Spleen (tissue), 11 donors: ENCODE results near the gene EPAS1. TPM values are rescaled to one million over a fixed set of nuclear protein-coding genes. Genes with fewer than 3 reads are reported as not detected.

ENCODE experiments used
- DNase-seq: peaks from one replicate; pipeline ENCODE4 v3.0.0-alpha.2; 2020
- H3K27ac ChIP-seq, 8 donors: fragments of 200-600 bp; sonication (generic) in 7 of 8; 1 replicate in 4 of 8; 2 replicates in 4 of 8; pipeline versions ENCODE4 v1.5.0 to v1.8.0; 2016 to 2021; ENCODE audit warnings: inconsistent platforms in 4 of 8, mild to moderate bottlenecking in 4 of 8, moderate library complexity in 1 of 8
- H3K27me3 ChIP-seq, 7 donors: fragments of 200-600 bp; sonication (generic) in 6 of 7; replicated peaks in 1 of 7; 1 replicate in 4 of 7; 2 replicates in 3 of 7; pipeline versions ENCODE4 v1.5.0 to v1.8.0; 2016 to 2021; ENCODE audit warnings: inconsistent platforms in 3 of 7, mild to moderate bottlenecking in 1 of 7
- H3K36me3 ChIP-seq, 6 donors: fragments of 200-600 bp; sonication (generic) in 5 of 6; 1 replicate in 4 of 6; 2 replicates in 2 of 6; pipeline versions ENCODE4 v1.5.0 to v1.8.0; 2016 to 2021; ENCODE audit warnings: inconsistent platforms in 2 of 6
- H3K4me1 ChIP-seq, 6 donors: fragments of 200-600 bp; sonication (generic) in 5 of 6; 1 replicate in 3 of 6; 2 replicates in 3 of 6; pipeline versions ENCODE4 v1.5.0 to v1.8.0; 2016 to 2021; ENCODE audit warnings: inconsistent platforms in 3 of 6
- H3K4me3 ChIP-seq, 8 donors: fragments of 200-600 bp; sonication (generic) in 7 of 8; 1 replicate in 4 of 8; 2 replicates in 4 of 8; pipeline versions ENCODE4 v1.5.0 to v1.8.0; 2016 to 2021; ENCODE audit warnings: inconsistent platforms in 4 of 8, mild to moderate bottlenecking in 4 of 8, moderate library complexity in 2 of 8
- H3K9me3 ChIP-seq, 8 donors: fragments of 200-600 bp; sonication (generic) in 7 of 8; 1 replicate in 4 of 8; 2 replicates in 4 of 8; pipeline versions ENCODE4 v1.5.0 to v1.8.0; 2016 to 2021; ENCODE audit warnings: inconsistent platforms in 4 of 8
- POLR2A ChIP-seq, 3 donors: fragments of 450-650 bp; IDR thresholded peaks; one replicate each; pipeline ENCODE4 v1.5.1; 2017; ENCODE audit warnings: antibody characterized with exemption in 3 of 3, mild to moderate bottlenecking in 1 of 3
- POLR2AphosphoS5 ChIP-seq, 3 donors: sonication (generic); formaldehyde crosslinking; IDR thresholded peaks; one replicate each; pipeline ENCODE4 v1.5.1; 2017; ENCODE audit warnings: antibody characterized with exemption in 3 of 3
- WGBS, 5 donors: extraction: QIAGEN DNeasy Blood & Tissue Kit in 3 of 5; methylation state at CpG; one replicate each; pipeline versions ENCODE4 v1.1.5 to v1.1.7; 2013 to 2018; 5-methylcytosine and 5-hydroxymethylcytosine counted together
- intact Hi-C: fragments of 100-400 bp; cut with DNase I; formaldehyde crosslinking; loops from one replicate; pipeline ENCODE4 v1.15.0; 2023; ENCODE audit warnings: low total_unique reads
- polyA plus RNA-seq, 3 donors: library from polyadenylated mRNA; stranded (reverse); fragments of 200-250 nt; gene quantifications; one replicate each; pipeline ENCODE4 v1.2.1, GENCODE V29; 2013
- total RNA-seq, 7 donors: library from RNA; depleted of rRNA in 3 of 7; stranded (reverse); fragments of >200 nt in 3 of 7; fragmentation: NEBNext Ultra II Directional in 4 of 7; extraction: Animal tissue kit (Norgen Biotek cat#: 25700) in 4 of 7; gene quantifications; one replicate each; pipeline versions ENCODE4 v1.1.0 to v1.2.1, GENCODE V29; 2016 to 2021
- TF ChIP-seq, protein P1 (sequence below), 11 experiments: fragments of 200-600 bp in 7 of 11; fragments of 450-650 bp in 4 of 11; sonication (generic) in 4 of 11; IDR thresholded peaks in 8 of 11; conservative IDR thresholded peaks in 3 of 11; 1 replicate in 7 of 11; 2 replicates in 4 of 11; pipeline versions ENCODE4 v1.4.0 to v1.8.0; 2016 to 2021; ENCODE audit warnings: antibody characterized with exemption in 11 of 11, inconsistent platforms in 4 of 11, mild to moderate bottlenecking in 1 of 11
- donor health status: healthy with polysubstance abuse.
- donor health status: DM: no; HTN: no; CAD: no; lungs with moderate emphysema.
- donor health status: DM: no; HTN: no; CAD: no.
- donor health status: Bipolar disorder and iron deficiency.
- donor health status: healthy.
- donor health status: DM: no; HTN: no; CAD: no.
- donor health status: DM: yes; HTN: yes; CAD: no.

EPAS1 gene
- total and polyA plus RNA-seq, 10 donors: 30.5 to 330 (median 213) TPM

GRCh38 chr2:46296216-46296839 is 879 bp upstream of the EPAS1 start:
- Histone ChIP-seq H3K27ac (peak overlapping the region; percentile 59 to 96 (median 93)), H3K4me1 (peaks cover 5 to 56% (median 38%) of the 10 kb centered on the region in 6 donors), H3K27me3 (peaks cover 0 to 63% (median 27%) of the 10 kb centered on the region in 7 donors), H3K9me3 (no peaks in the 10 kb centered on the region), H3K4me3 (peak overlapping the region; percentile 53 to 93 (median 78)), H3K36me3 (no peaks in the 10 kb centered on the region)
- 24 to 65% (median 39%) methylated on average over 14 to 28 of the region's 28 CpGs for WGBS, 5 donors
- DNase-seq: peak; percentile 89
- intact Hi-C loops: no loop called here
- no peak for TF ChIP-seq POLR2A (IDR thresholded peaks at IDR 0.05)
- no peak for TF ChIP-seq POLR2AphosphoS5 (IDR thresholded peaks at IDR 0.05)
- TF ChIP-seq, protein P1, sequence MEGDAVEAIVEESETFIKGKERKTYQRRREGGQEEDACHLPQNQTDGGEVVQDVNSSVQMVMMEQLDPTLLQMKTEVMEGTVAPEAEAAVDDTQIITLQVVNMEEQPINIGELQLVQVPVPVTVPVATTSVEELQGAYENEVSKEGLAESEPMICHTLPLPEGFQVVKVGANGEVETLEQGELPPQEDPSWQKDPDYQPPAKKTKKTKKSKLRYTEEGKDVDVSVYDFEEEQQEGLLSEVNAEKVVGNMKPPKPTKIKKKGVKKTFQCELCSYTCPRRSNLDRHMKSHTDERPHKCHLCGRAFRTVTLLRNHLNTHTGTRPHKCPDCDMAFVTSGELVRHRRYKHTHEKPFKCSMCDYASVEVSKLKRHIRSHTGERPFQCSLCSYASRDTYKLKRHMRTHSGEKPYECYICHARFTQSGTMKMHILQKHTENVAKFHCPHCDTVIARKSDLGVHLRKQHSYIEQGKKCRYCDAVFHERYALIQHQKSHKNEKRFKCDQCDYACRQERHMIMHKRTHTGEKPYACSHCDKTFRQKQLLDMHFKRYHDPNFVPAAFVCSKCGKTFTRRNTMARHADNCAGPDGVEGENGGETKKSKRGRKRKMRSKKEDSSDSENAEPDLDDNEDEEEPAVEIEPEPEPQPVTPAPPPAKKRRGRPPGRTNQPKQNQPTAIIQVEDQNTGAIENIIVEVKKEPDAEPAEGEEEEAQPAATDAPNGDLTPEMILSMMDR (IDR thresholded peaks at IDR 0.05 in 8 of 11, conservative IDR thresholded peaks at IDR 0.05 in 3 of 11): peak in 1 of 11 experiments; percentile 8

GRCh38 chr2:46297546-46298271 is 502 bp downstream of the EPAS1 start:
- Histone ChIP-seq H3K27ac (peak overlapping the region; percentile 81 to 96 (median 92)), H3K36me3 (no peaks in the 10 kb centered on the region), H3K27me3 (peaks cover 0 to 67% (median 27%) of the 10 kb centered on the region in 7 donors), H3K4me3 (peak overlapping the region; percentile 53 to 93 (median 78)), H3K9me3 (no peaks in the 10 kb centered on the region), H3K4me1 (peaks cover 5 to 67% (median 42%) of the 10 kb centered on the region in 6 donors)
- peak; percentile 94 for DNase-seq
- intact Hi-C loops: loop anchor here (2.0 kb wide), 1 partner anchor 51 kb away; no protein-coding TSS in a partner anchor
- WGBS, 5 donors: 0 to 1% (median 1%) methylated on average over 45 to 65 of the region's 65 CpGs
- TF ChIP-seq POLR2AphosphoS5 (IDR thresholded peaks at IDR 0.05) (peak in 1 of 3 donors; percentile 5), POLR2A (IDR thresholded peaks at IDR 0.05) (no peak)
- TF ChIP-seq, protein P1 (IDR thresholded peaks at IDR 0.05 in 8 of 11, conservative IDR thresholded peaks at IDR 0.05 in 3 of 11): no peak

- TF ChIP-seq, protein P1 (IDR thresholded peaks at IDR 0.05 in 8 of 11, conservative IDR thresholded peaks at IDR 0.05 in 3 of 11): no peak
- TF ChIP-seq POLR2A (IDR thresholded peaks at IDR 0.05) (no peak), POLR2AphosphoS5 (IDR thresholded peaks at IDR 0.05) (no peak)
- peaks cover 5 to 71% (median 43%) of the 10 kb centered on the region in 6 donors for H3K4me1 ChIP-seq
- intact Hi-C loops: loop anchor here (2.0 kb wide), 1 partner anchor 51 kb away; no protein-coding TSS in a partner anchor
- no peak for DNase-seq
- peak overlapping the region; percentile 53 to 93 (median 78) for H3K4me3 ChIP-seq
- no peaks in the 10 kb centered on the region for H3K36me3 ChIP-seq
- peak overlapping the region; percentile 81 to 96 (median 92) for H3K27ac ChIP-seq
- H3K9me3 ChIP-seq: no peaks in the 10 kb centered on the region
- peaks cover 0 to 67% (median 27%) of the 10 kb centered on the region in 7 donors for H3K27me3 ChIP-seq
- WGBS, 5 donors: 1 to 3% (median 1%) methylated on average over 14 to 19 of the region's 19 CpGs
Measured at GRCh38 chr2:46298272-46298521, 990 bp downstream of the EPAS1 start.
